Lower leg skin (tissue), 3 donors: Measurements from ENCODE around the gene BRMS1L.

Experiments
- CTCF ChIP-seq, 3 donors: fragments of 450-650 bp; IDR thresholded peaks; one replicate each; pipeline ENCODE4 v1.5.1; 2016; ENCODE audit warnings: antibody characterized with exemption in 3 of 3, mild to moderate bottlenecking in 3 of 3, moderate library complexity in 2 of 3
- POLR2A ChIP-seq, 2 donors: fragments of 450-650 bp; IDR thresholded peaks; one replicate each; pipeline ENCODE4 v1.6.1; 2016 to 2017; ENCODE audit warnings: antibody characterized with exemption in 2 of 2, mild to moderate bottlenecking in 1 of 2, moderate library complexity in 1 of 2

- TF ChIP-seq POLR2A (IDR thresholded peaks at IDR 0.05) (no peak), CTCF (IDR thresholded peaks at IDR 0.05) (no peak)
These were observed 51.1 kb downstream of the BRMS1L start for GRCh38 chr14:35877276-35877675.
